CD4-positive, CD25-positive, alpha-beta regulatory T cell (primary cell): ENCODE measurements around the gene PYGM. TPM values are rescaled to one million over a fixed set of nuclear protein-coding genes. Genes with fewer than 3 reads are reported as not detected.

ENCODE experiments used
- ATAC-seq, 2 donors: fragments of 150-1000 bp; cut with Tn5 transposase; one replicate each; pipeline ENCODE4 v1.10.0; 2021; ENCODE audit warnings: low read depth in 2 of 2, moderate number of reproducible peaks in 2 of 2, moderate library complexity in 1 of 2
- DNase-seq, 3 donors: peaks; one replicate each; pipeline versions ENCODE4 v3.0.0 to v3.0.0-alpha.2; 2012 to 2022; ENCODE audit warnings: mixed read lengths in 1 of 3
- H3K27ac ChIP-seq: one replicate; pipeline ENCODE4 v1.7.0; 2013; ENCODE audit warnings: mild to moderate bottlenecking, low read length; ENCODE audit not compliant: insufficient read depth, poor library complexity, severe bottlenecking
- H3K27me3 ChIP-seq: one replicate; pipeline ENCODE4 v1.7.0; 2013; ENCODE audit warnings: low read length; ENCODE audit not compliant: control insufficient read depth, insufficient read depth
- H3K36me3 ChIP-seq: one replicate; pipeline ENCODE4 v1.7.0; 2013; ENCODE audit warnings: mild to moderate bottlenecking, low read length, moderate library complexity; ENCODE audit not compliant: control insufficient read depth, insufficient read depth
- H3K4me1 ChIP-seq: 2 replicates; pipeline ENCODE4 v1.7.0; 2013; ENCODE audit warnings: mild to moderate bottlenecking, low read length; ENCODE audit not compliant: insufficient read depth, control insufficient read depth, poor library complexity, severe bottlenecking
- H3K4me3 ChIP-seq: one replicate; pipeline ENCODE4 v1.7.0; 2013; ENCODE audit warnings: low read depth, mild to moderate bottlenecking, low read length, moderate library complexity
- H3K9me3 ChIP-seq, 2 experiments: 1 replicate in 1 of 2; 2 replicates in 1 of 2; pipeline ENCODE4 v1.7.0; 2013; ENCODE audit warnings: low read length in 2 of 2, mild to moderate bottlenecking in 1 of 2, moderate library complexity in 1 of 2; ENCODE audit not compliant: control insufficient read depth in 2 of 2
- H3K27ac Mint-ChIP-seq, 3 donors: one replicate each; pipeline ENCODE4 v1.8.0; 2020 to 2022; ENCODE audit warnings: mild to moderate bottlenecking in 3 of 3, mixed read lengths in 3 of 3, moderate library complexity in 2 of 3
- H3K27me3 Mint-ChIP-seq: one replicate; pipeline ENCODE4 v1.8.0; 2022; ENCODE audit warnings: mild to moderate bottlenecking, mixed read lengths
- H3K36me3 Mint-ChIP-seq: one replicate; pipeline ENCODE4 v1.8.0; 2020; ENCODE audit warnings: mixed read lengths
- H3K4me1 Mint-ChIP-seq, 4 donors: one replicate each; pipeline ENCODE4 v1.8.0; 2020 to 2022; ENCODE audit warnings: mixed read lengths in 4 of 4, mild to moderate bottlenecking in 1 of 4
- H3K4me3 Mint-ChIP-seq, 4 donors: one replicate each; pipeline ENCODE4 v1.8.0; 2020 to 2022; ENCODE audit warnings: mild to moderate bottlenecking in 4 of 4, mixed read lengths in 4 of 4, moderate library complexity in 3 of 4
- H3K9me3 Mint-ChIP-seq, 7 donors: one replicate each; pipeline ENCODE4 v1.8.0; 2020 to 2022; ENCODE audit warnings: mixed read lengths in 7 of 7, mild to moderate bottlenecking in 3 of 7, moderate library complexity in 2 of 7
- polyA plus RNA-seq, 4 donors: library from polyadenylated mRNA; unstranded; fragments of 300-500 nt; fragmentation: Illumina TruSeq; gene quantifications; one replicate each; pipeline ENCODE4 v1.2.3, GENCODE V29; 2021
- total RNA-seq: library from RNA; stranded (reverse); gene quantifications from one replicate; pipeline ENCODE4 v1.2.3, GENCODE V29; 2022

PYGM gene
- total and polyA plus RNA-seq, 5 donors from 2014 or later = 0.17 to 10.9 (median 0.43) TPM; not detected in 2

- Mint-ChIP-seq H3K36me3 (peaks cover 21% of the 10 kb centered on the region), H3K4me3 (peak overlapping the region in 2 of 4 donors; percentile 4 to 86), H3K27ac (peak overlapping the region; percentile 73 to 90 (median 73)), H3K4me1 (peaks cover 20 to 65% (median 31%) of the 10 kb centered on the region in 4 donors), H3K9me3 (peaks cover 0 to 2% (median 0%) of the 10 kb centered on the region in 7 donors), H3K27me3 (peaks cover 3% of the 10 kb centered on the region)
- H3K4me1 ChIP-seq = peaks cover 57% of the 10 kb centered on the region
- H3K27me3 ChIP-seq = no peaks in the 10 kb centered on the region
- ATAC-seq (no peak), DNase-seq (no peak)
- no peak overlapping the region for H3K27ac ChIP-seq
- no peak overlapping the region for H3K4me3 ChIP-seq
- H3K9me3 ChIP-seq = no peaks in the 10 kb centered on the region
- peaks cover 19% of the 10 kb centered on the region for H3K36me3 ChIP-seq
Measured at GRCh38 chr11:64759131-64759721, 548 bp downstream of the PYGM start.

- Mint-ChIP-seq H3K9me3 (peaks cover 0 to 2% (median 0%) of the 10 kb centered on the region in 7 donors), H3K36me3 (peaks cover 21% of the 10 kb centered on the region), H3K27me3 (no peaks in the 10 kb centered on the region), H3K4me3 (peak overlapping the region in 2 of 4 donors; percentile 4 to 22), H3K27ac (peak overlapping the region in 1 of 3 donors; percentile 36), H3K4me1 (peaks cover 13 to 61% (median 26%) of the 10 kb centered on the region in 4 donors)
- DNase-seq = no peak
- H3K36me3 ChIP-seq = peaks cover 14% of the 10 kb centered on the region
- no peak overlapping the region for H3K27ac ChIP-seq
- H3K27me3 ChIP-seq = no peaks in the 10 kb centered on the region
- peaks cover 50% of the 10 kb centered on the region for H3K4me1 ChIP-seq
- no peak overlapping the region for H3K4me3 ChIP-seq
- H3K9me3 ChIP-seq = no peaks in the 10 kb centered on the region
- ATAC-seq = no peak
Measured at GRCh38 chr11:64758330-64759079, 1.3 kb downstream of the PYGM start.

- H3K4me1 Mint-ChIP-seq = peaks cover 8 to 59% (median 20%) of the 10 kb centered on the region in 4 donors
- no peak overlapping the region for H3K4me3 Mint-ChIP-seq
- peak overlapping the region; percentile 52 to 56 (median 55) for H3K27ac Mint-ChIP-seq
- Histone ChIP-seq H3K4me3 (no peak overlapping the region), H3K36me3 (peaks cover 6% of the 10 kb centered on the region), H3K27me3 (no peaks in the 10 kb centered on the region), H3K4me1 (peaks cover 42% of the 10 kb centered on the region), H3K27ac (no peak overlapping the region), H3K9me3 (no peaks in the 10 kb centered on the region)
- no peaks in the 10 kb centered on the region for H3K27me3 Mint-ChIP-seq
- H3K36me3 Mint-ChIP-seq = peaks cover 16% of the 10 kb centered on the region
- peaks cover 0 to 2% (median 0%) of the 10 kb centered on the region in 7 donors for H3K9me3 Mint-ChIP-seq
- ATAC-seq = no peak
- DNase-seq = no peak
Measured at GRCh38 chr11:64757549-64758329, 2.0 kb downstream of the PYGM start.

- H3K36me3 ChIP-seq = peaks cover 9% of the 10 kb centered on the region
- H3K9me3 Mint-ChIP-seq = no peaks in the 10 kb centered on the region
- peaks cover 23% of the 10 kb centered on the region for H3K4me1 ChIP-seq
- peak overlapping the region in 1 of 3 donors; percentile 51 for H3K27ac Mint-ChIP-seq
- H3K4me1 Mint-ChIP-seq = peaks cover under 1 to 57% (median 5%) of the 10 kb centered on the region in 4 donors
- no peak overlapping the region for H3K4me3 Mint-ChIP-seq
- H3K27me3 Mint-ChIP-seq = no peaks in the 10 kb centered on the region
- H3K36me3 Mint-ChIP-seq = peaks cover 18% of the 10 kb centered on the region
- ATAC-seq (no peak), DNase-seq (no peak)
- no peaks in the 10 kb centered on the region for H3K27me3 ChIP-seq
- H3K4me3 ChIP-seq = no peak overlapping the region
- H3K9me3 ChIP-seq = no peaks in the 10 kb centered on the region
- no peak overlapping the region for H3K27ac ChIP-seq
Measured at GRCh38 chr11:64755681-64756361, 4.0 kb downstream of the PYGM start.

GRCh38 chr11:64754919-64755662 is 4.7 kb downstream of the PYGM start:
- Histone ChIP-seq H3K27ac (no peak overlapping the region), H3K36me3 (peaks cover 9% of the 10 kb centered on the region), H3K9me3 (no peaks in the 10 kb centered on the region), H3K4me3 (no peak overlapping the region), H3K4me1 (peaks cover 22% of the 10 kb centered on the region), H3K27me3 (no peaks in the 10 kb centered on the region)
- Mint-ChIP-seq H3K9me3 (peaks cover 0 to under 1% (median 0%) of the 10 kb centered on the region in 7 donors), H3K4me3 (no peak overlapping the region), H3K4me1 (peaks cover 5 to 57% (median 6%) of the 10 kb centered on the region in 4 donors), H3K36me3 (peaks cover 19% of the 10 kb centered on the region), H3K27me3 (no peaks in the 10 kb centered on the region), H3K27ac (peak overlapping the region in 1 of 3 donors; percentile 46)
- DNase-seq (no peak), ATAC-seq (no peak)

GRCh38 chr11:64754124-64754918 is 5.5 kb downstream of the PYGM start:
- H3K4me1 ChIP-seq = peaks cover 14% of the 10 kb centered on the region
- H3K4me3 Mint-ChIP-seq = no peak overlapping the region
- DNase-seq = no peak
- no peaks in the 10 kb centered on the region for H3K27me3 ChIP-seq
- H3K36me3 Mint-ChIP-seq = peaks cover 19% of the 10 kb centered on the region
- H3K9me3 ChIP-seq = no peaks in the 10 kb centered on the region
- peaks cover 9% of the 10 kb centered on the region for H3K36me3 ChIP-seq
- H3K4me3 ChIP-seq = no peak overlapping the region
- H3K27me3 Mint-ChIP-seq = no peaks in the 10 kb centered on the region
- H3K27ac ChIP-seq = no peak overlapping the region
- peaks cover 4 to 50% (median 7%) of the 10 kb centered on the region in 4 donors for H3K4me1 Mint-ChIP-seq
- no peak for ATAC-seq
- peak overlapping the region in 1 of 3 donors; percentile 64 for H3K27ac Mint-ChIP-seq
- peaks cover 0 to 1% (median 0%) of the 10 kb centered on the region in 7 donors for H3K9me3 Mint-ChIP-seq
